GM18508 (cell line): ENCODE measurements around the gene COL26A1.
"Not testable (repeated sequence)": the region's sequence is repeated elsewhere in the genome, so short reads cannot be mapped to it uniquely, and the experiment has no call there.

ENCODE experiments used
- ATAC-seq: cut with Tn5 transposase; IDR thresholded peaks from one replicate; pipeline ENCODE4 v1.9.1; 2021; ENCODE audit warnings: moderate number of reproducible peaks; ENCODE audit not compliant: insufficient read depth, unreplicated experiment

Gene COL26A1

DNA sequence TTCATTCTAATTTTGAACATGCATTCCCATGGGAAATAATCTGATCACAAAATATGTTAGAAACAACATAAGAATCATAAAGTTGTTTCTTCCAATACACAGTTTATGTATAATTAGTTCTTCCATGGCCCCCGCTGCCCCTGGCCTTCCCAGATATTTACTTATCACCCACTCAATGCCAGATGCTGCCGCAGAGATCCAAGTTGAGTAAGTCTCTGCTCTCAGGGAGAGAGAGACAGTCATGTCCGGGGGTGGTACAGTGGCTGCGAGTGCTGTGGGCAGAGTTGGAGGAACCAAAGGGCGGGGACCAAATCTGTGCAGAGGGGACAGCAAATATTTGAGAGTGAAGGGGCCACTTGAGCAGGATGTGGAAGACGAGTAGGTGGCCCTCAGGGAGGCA lies 37.1 kb downstream of the COL26A1 start:
- ATAC-seq, result no peak

- no peak for ATAC-seq
Measured at GRCh38 chr7:101400751-101401150, 38.1 kb downstream of the COL26A1 start.

DNA sequence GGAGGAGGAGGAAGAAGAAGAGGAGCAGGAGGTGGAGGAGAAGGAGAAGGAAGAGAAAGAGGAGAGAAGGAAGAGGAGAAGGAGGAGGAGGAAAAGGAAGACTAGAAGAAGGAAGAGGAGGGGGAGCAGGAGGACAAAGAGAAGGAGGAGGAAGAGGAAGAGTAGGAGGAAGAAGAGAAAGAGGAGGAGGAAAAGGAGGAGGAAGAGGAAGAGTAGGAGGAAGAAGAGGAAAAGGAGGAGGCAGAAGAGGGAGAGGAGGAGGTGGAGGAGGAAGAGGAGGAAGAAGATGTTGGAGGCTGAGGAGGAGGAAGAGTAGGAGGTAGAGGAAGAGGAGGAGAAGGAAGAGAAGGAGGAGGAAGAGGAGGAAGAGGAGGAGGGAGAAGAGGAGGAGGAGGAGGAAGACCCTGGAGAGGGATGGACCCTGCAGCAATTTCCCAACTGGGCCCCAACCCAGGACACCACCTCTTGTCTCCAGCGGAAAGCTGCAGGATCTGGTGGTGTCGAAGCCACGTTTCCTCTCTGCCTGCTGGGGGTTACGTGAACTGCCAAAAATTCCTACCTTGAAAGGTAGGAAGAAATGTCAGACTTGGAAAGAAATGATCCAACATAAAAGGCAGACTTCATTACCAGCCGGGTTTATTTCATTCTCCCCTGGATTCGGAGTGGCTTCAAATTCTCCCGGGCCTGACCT lies 38.9 kb downstream of the COL26A1 start:
- no peak for ATAC-seq

DNA sequence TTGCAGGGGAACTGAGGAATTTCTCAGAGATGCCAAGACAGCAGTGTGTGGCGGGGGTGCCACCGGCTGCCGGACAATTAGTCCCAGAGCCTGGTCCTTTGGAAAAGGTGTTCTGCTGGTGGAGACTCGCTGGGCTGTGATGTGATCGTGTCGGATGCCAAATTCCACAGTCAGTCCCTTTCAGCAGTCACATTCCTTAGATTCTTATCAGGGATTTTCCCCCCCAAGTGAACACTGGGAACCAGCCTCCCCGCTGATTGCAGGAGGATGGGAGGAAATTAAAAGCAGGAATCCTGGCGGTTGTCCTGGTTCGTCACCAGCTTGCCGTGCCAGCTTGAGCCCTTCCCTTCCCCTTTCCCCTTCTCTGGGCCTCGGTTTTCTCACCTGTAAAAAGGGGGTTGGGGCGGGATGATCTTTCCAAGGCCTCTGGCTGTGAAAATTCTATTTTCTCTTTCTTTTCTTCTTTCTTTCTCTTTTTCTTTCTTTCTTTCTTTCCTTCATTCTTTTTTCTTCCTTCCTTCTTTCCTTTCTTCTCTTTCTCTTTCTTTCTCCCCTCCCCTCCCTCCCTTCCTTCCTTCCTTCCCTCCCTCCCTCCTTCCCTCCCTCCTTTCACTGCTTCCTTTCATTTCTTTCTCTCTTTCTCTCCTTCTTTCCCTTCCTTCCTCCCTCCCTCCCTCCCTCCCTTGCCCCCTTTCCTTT lies 39.6 kb downstream of the COL26A1 start:
- ATAC-seq, result no peak

DNA sequence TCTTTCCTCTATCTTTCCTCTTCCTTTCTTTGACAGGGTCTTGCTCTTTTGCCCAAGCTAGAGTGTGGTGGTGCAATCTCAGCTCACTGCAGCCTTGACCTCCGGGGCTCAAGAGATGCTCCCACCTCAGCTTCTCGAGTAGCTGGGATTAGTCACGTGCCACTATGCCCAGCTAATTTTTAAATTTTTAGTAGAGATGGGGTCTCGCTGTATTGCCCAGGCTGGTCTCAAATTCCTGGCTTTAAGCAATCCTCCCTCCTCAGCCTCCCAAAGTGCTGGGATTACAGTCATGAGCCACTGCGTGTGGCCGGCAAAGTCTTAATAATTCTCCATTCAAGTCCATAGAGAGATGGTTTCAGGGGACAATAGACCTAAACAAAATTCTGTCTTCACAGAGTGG lies 40.2 kb downstream of the COL26A1 start:
- no peak for ATAC-seq

- ATAC-seq, result no peak
Measured at GRCh38 chr7:101405474-101406067, 42.9 kb downstream of the COL26A1 start.

- no peak for ATAC-seq
Measured at GRCh38 chr7:101410743-101411507, 48.2 kb downstream of the COL26A1 start.

DNA sequence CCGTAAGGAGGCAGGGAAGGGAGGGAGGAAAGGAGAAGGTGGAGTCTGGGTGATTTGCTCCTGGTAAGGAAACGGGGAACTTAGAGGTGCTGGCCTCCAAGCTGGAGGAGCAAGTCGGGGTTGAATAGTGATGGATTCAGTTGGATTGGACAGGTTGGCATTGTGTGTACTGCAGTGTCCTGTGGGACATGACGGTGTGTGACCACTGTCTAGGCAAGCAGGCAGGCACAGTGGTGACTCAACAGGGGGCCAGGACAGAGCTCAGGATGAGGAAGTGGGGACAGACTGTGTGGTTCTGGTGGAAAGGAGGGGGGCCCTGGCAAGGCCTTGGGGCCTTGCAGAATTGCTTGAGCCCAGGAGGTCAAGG lies 48.8 kb downstream of the COL26A1 start:
- ATAC-seq, result no peak

DNA sequence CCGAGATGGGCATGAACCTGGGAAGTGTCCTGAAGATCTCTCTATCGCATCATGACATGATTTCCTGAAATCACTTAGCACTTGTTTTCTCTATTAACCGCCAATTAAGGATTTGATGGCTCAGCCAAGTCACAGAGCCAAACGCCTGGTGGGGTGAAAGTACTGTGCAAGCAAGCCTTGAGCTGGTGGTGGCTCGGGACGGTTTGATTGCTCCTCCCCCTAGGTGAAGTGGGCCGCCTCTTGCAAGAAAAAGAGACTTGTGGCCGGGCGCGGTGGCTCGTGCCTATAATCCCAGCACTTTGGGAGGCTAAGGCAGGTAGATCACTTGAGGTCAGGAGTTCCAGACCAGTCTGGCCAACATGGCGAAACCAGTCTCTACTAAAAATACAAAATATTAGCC lies 50.3 kb downstream of the COL26A1 start:
- no peak for ATAC-seq

DNA sequence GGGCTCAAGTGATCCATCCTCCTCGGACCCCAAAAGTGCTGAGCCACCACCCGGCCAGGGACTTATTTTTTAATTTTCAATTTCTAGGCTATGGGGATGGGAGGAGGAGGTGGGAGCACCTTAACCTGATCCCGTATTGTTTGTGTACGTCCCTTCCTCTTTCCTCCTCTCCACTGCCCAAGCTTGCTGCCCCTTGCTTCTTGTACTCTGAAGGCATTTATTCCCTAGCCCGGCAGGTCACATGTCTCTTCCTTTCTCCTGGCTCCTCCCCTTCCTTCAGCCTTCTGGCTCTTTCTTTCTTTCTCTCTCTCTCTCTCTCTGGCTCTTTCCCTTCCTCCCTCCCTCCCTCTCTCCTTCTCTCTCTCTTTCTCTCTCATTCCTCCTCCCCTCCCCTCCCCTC lies 56.0 kb downstream of the COL26A1 start:
- ATAC-seq, result no peak

- no peak for ATAC-seq
Measured at GRCh38 chr7:101419831-101420230, 57.2 kb downstream of the COL26A1 start.

GRCh38 chr7:101420436-101420835 lies 57.8 kb downstream of the COL26A1 start:
- no peak for ATAC-seq

DNA sequence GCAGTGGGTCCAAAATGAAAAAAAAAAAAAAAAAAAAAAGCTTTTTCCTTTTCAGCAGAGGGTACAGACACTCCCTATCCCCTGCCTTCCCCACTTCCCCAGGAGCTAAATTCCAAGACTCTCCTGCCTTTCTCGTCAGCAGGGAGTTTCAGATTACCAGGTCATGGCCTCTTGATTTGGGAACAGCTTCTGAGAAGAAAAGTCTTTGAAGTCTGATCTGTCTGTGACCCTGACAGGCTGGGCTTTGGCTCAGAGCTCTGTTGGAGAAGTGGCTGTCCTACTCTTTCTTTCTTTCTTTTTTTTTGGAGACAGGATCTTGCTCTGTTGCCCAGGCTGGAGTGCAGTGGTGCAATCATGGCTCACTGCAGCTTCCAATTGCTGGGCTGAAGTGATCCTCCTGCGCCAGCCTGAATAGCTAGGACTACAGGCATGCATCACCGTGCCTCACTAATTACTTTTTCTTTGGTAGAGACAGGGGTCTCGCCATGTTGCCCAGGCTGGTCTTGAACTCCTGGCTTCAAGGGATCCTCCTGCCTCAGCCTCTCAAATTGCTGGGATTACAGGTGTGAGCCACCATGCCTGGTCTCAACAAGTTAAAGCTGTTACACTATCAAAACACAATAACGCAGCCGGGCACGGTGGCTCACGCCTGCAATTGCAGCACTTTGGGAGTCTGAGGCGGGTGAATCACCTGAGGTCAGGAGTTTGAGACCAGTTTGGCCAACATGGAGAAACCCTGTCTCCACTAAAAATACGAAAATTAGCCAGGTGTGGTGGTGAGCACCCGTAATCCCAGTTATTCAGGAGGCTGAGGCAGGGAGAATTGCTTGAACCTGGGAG lies 59.9 kb downstream of the COL26A1 start:
- no peak for ATAC-seq

- no peak for ATAC-seq
Measured at GRCh38 chr7:101426303-101427011, 63.8 kb downstream of the COL26A1 start.

DNA sequence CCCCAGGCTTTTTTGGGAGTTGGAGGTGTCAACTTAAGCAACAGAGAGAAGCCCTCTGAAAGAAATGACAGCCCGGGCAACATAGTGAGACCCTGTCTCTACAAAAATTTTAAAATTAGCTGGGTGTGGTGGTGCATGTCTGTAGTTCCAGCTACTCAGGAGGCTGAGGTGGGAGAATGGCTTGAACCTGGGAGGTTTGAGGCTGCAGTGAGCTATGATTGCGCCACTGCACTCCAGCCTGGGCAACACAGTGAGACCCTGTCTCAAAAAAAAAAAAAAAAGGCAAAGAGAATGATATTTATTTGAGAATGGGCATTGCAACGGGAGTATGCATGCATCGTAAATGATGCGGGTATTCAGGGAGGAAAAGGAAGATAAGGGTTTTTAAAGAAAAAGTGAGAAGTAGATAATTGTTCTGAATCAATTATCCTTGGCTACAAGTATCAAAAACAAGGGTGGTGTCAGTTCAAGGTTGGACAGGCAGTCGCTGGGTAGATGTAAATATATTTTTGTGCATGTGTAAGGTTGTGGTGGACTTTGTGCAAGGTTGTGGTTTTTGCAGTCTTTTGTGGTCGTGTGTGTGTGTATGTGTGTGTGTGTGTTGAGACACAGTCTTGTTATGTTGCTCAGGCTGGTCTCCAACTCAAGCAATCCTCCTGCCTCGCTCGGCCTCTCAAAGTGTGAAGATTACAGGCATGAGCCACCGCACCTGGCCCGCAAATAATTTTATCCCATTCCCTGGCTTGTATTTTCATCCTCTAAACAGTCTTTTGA lies 65.6 kb downstream of the COL26A1 start:
- ATAC-seq, result no peak

GRCh38 chr7:101432316-101432715 lies 69.6 kb downstream of the COL26A1 start:
- no peak for ATAC-seq

DNA sequence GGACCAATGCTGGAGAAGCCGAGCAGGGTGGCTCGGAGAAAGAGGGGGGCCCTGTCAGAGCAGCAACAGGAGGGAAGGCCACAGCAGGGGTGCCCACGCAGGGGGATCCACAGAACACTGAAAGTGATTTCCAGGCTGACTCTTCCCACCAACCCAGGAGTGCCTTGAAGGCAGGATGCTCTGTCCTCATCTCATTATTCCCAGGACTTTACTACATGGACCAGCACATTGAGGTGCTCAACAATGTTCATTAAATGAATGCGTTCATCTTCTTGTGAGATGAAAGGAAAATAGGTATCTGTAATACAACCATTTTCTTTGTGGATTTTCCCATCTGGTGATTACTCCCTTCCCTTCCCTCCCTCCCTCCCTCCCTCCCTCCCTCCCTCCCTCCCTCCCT lies 71.0 kb downstream of the COL26A1 start:
- no peak for ATAC-seq

DNA sequence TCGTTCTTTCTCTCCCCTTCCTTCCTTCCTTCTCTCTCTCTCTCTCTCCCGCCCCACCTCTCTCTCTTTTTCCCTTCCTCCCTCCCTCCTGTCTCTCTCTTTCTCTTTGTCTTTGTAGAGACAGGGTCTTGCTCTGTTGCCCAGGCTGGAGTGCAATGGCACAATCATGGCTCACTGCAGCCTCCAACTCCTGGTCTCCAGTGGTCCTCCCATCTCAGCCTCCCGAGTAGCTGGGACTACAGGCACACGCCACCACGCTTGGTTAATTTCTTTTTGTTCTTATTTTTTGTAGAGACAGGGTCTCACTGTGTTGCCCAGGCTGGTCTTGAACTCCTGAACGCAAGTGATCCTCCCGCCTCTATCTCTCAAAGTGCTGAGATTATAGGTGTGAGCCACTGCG lies 71.5 kb downstream of the COL26A1 start:
- not testable (repeated sequence) for ATAC-seq
